GM12878 (cell line): ENCODE results near the gene FIGLA. TPM values are rescaled to one million over a fixed set of nuclear protein-coding genes. Genes with fewer than 3 reads are reported as not detected.

Experiments
- ATAC-seq: fragments of 200-7000 bp; cut with Tn5 transposase; 3 replicates; pipeline ENCODE4 v1.9.1; 2020; ENCODE audit warnings: mild to moderate bottlenecking, moderate library complexity
- BruUV-seq: library from RNA; stranded (reverse); fragments of 400-500 nt; replicated peaks from 2 replicates; lab custom pipeline; 2021; lab: Mats Ljungman, UMichigan
- CTCF ChIA-PET: fragments of 300-600 bp; sonication (Branson Sonifier 250); formaldehyde crosslinking; extraction: SDS; loops from one replicate; lab custom pipeline; 2021; ENCODE audit warnings: inconsistent platforms; lab: Yijun Ruan, JAX
- POLR2A ChIA-PET: fragments of 350-600 bp; formaldehyde crosslinking; extraction: SDS; loops from one replicate; lab custom pipeline; 2021; ENCODE audit warnings: inconsistent platforms; lab: Charles Lee
- RAD21 ChIA-PET: fragments of 300-600 bp; sonication (Branson Sonifier 250); formaldehyde crosslinking; loops from one replicate; lab custom pipeline; 2023; ENCODE audit warnings: antibody characterized with exemption; ENCODE audit not compliant: unreplicated experiment; lab: Charles Lee
- SMC1A ChIA-PET: fragments of 300-600 bp; sonication (Branson Sonifier 250); formaldehyde crosslinking; loops from one replicate; lab custom pipeline; 2023; ENCODE audit not compliant: unreplicated experiment, uncharacterized antibody; lab: Charles Lee
- DNase-seq: peaks from one replicate; pipeline ENCODE4 v3.0.0-alpha.2; 2011; ENCODE audit warnings: low read depth, low spot score
- FAIRE-seq: peaks from 3 replicates; lab custom pipeline; 2011; peaks lifted over from hg19 to GRCh38; lab: Jason Lieb, UNC
- H2AFZ ChIP-seq: 2 replicates; pipeline ENCODE4 v1.6.0; 2011; ENCODE audit warnings: low read depth, low read length, control low read depth; ENCODE audit not compliant: control insufficient read depth
- H3K27ac ChIP-seq: 2 replicates; pipeline ENCODE4 v1.5.1; 2011; ENCODE audit warnings: control low read depth; ENCODE audit not compliant: control insufficient read depth, insufficient read depth
- H3K27me3 ChIP-seq, 2 experiments: replicated peaks in 1 of 2; 2 replicates each; pipeline versions ENCODE4 v1.6.0 to v1.6.1; 2011; ENCODE audit warnings: low read length in 1 of 2; ENCODE audit not compliant: control insufficient read depth in 2 of 2, insufficient read depth in 2 of 2
- H3K36me3 ChIP-seq, 2 experiments: 2 replicates each; pipeline ENCODE4 v1.5.1; 2011; ENCODE audit warnings: low read length in 1 of 2; ENCODE audit not compliant: control insufficient read depth in 2 of 2, insufficient read depth in 2 of 2
- H3K4me1 ChIP-seq: 2 replicates; pipeline ENCODE4 v1.6.1; 2011; ENCODE audit warnings: mild to moderate bottlenecking, low read length, moderate library complexity, mixed read lengths; ENCODE audit not compliant: control insufficient read depth, insufficient read depth
- H3K4me2 ChIP-seq: 2 replicates; pipeline ENCODE4 v1.6.0; 2011; ENCODE audit warnings: control low read depth; ENCODE audit not compliant: control insufficient read depth, insufficient read depth
- H3K4me3 ChIP-seq: fragments of 200-600 bp; sonication (generic); 2 replicates; pipeline ENCODE4 v1.5.1; 2016
- H3K79me2 ChIP-seq: 2 replicates; pipeline ENCODE4 v1.6.0; 2011; ENCODE audit warnings: low read length; ENCODE audit not compliant: control insufficient read depth, insufficient read depth
- H3K9ac ChIP-seq: 2 replicates; pipeline ENCODE4 v1.8.0; 2011; ENCODE audit warnings: low read length, control low read depth, mixed read lengths; ENCODE audit not compliant: control insufficient read depth, insufficient read depth
- H3K9me3 ChIP-seq: replicated peaks from 3 replicates; pipeline ENCODE4 v1.5.1; 2011; ENCODE audit warnings: mild to moderate bottlenecking, low read length; ENCODE audit not compliant: control insufficient read depth, insufficient read depth
- H4K20me1 ChIP-seq: 2 replicates; pipeline ENCODE4 v1.6.0; 2011; ENCODE audit not compliant: control insufficient read depth, insufficient read depth
- GABPA ChIP-seq: IDR thresholded peaks from 2 replicates; pipeline ENCODE4 v1.6.1; 2014; ENCODE audit warnings: antibody characterized with exemption, low read depth, mild to moderate bottlenecking, inconsistent platforms
- NBN ChIP-seq: fragments of 450-650 bp; IDR thresholded peaks from 2 replicates; pipeline ENCODE4 v1.6.1; 2016
- NRF1 ChIP-seq: conservative IDR thresholded peaks from 2 replicates; pipeline ENCODE4 v1.6.1; 2011; ENCODE audit warnings: mild to moderate bottlenecking, low read depth, low read length, improper control_type of control experiment
- PML ChIP-seq: IDR thresholded peaks from 2 replicates; pipeline ENCODE4 v1.6.1; 2012; ENCODE audit warnings: low read length, inconsistent platforms
- POU2F2 ChIP-seq: IDR thresholded peaks from 3 replicates; pipeline ENCODE4 v1.6.1; 2011; ENCODE audit warnings: low read depth, mild to moderate bottlenecking, low read length, borderline replicate concordance
- RELB ChIP-seq: fragments of 450-650 bp; IDR thresholded peaks from 2 replicates; pipeline ENCODE4 v1.6.1; 2017; ENCODE audit warnings: low read depth, mild to moderate bottlenecking, moderate library complexity
- SKIL ChIP-seq: fragments of 450-650 bp; IDR thresholded peaks from 2 replicates; pipeline ENCODE4 v1.6.1; 2017; ENCODE audit warnings: mild to moderate bottlenecking, low read depth, inconsistent platforms; ENCODE audit not compliant: poor library complexity, severe bottlenecking
- SMAD1 ChIP-seq: fragments of 450-650 bp; IDR thresholded peaks from 2 replicates; pipeline ENCODE4 v1.6.1; 2018; ENCODE audit warnings: mild to moderate bottlenecking, low read depth; ENCODE audit not compliant: partially characterized antibody
- SMC3 ChIP-seq: IDR thresholded peaks from 2 replicates; pipeline ENCODE4 v1.6.1; 2011; ENCODE audit warnings: low read length, improper control_type of control experiment, borderline replicate concordance
- USF2 ChIP-seq: IDR thresholded peaks from 2 replicates; pipeline ENCODE4 v1.6.1; 2011; ENCODE audit warnings: low read depth, low read length, improper control_type of control experiment, borderline replicate concordance
- WGBS: methylation state at CpG from one replicate; pipeline ENCODE4 v1.1.6; 2016; ENCODE audit warnings: low lambda C conversion rate; ENCODE audit not compliant: insufficient replicate concordance, insufficient coverage; ENCODE audit errors: missing lambda C conversion rate; 5-methylcytosine and 5-hydroxymethylcytosine counted together
- in situ Hi-C: fragments of 300-500 bp; cut with MboI; formaldehyde crosslinking; loops from 9 replicates; pipeline ENCODE4 v1.14.3; 2018; ENCODE audit warnings: mixed read lengths
- intact Hi-C: fragments of 100-400 bp; cut with micrococcal nuclease; formaldehyde crosslinking; loops from one replicate; pipeline ENCODE4 v1.14.2; 2022; ENCODE audit not compliant: unreplicated experiment
- polyA plus RNA-seq, 11 experiments: library from polyadenylated mRNA; depleted of rRNA in 4 of 11; unstranded in 6 of 11; stranded (reverse) in 5 of 11; fragments of >200 nt; fragmentation: Nextera tagmentation in 4 of 11; fragmentation: Illumina TruSeq in 1 of 11; extraction: Ambion mirVana in 4 of 11; extraction: Trizol in 1 of 11; gene quantifications; 1 replicate in 1 of 11; 2 replicates in 10 of 11; pipeline versions ENCODE4 v1.2.1 to v1.2.3, GENCODE V29; 2011 to 2016; ENCODE audit warnings: inconsistent platforms in 2 of 11, missing spikeins in 2 of 11, low read depth in 1 of 11
- total RNA-seq, 4 experiments: library from RNA; depleted of rRNA in 3 of 4; stranded (reverse); fragments of >200 nt in 3 of 4; fragmentation: Illumina TruSeq in 1 of 4; extraction: Trizol in 1 of 4; gene quantifications; 2 replicates each; pipeline versions ENCODE4 v1.2.1 to v1.2.3, GENCODE V29; 2013 to 2021
- TF ChIP-seq, protein P1 (sequence below): fragments of 450-650 bp; IDR thresholded peaks from 2 replicates; pipeline ENCODE4 v1.6.1; 2017; ENCODE audit warnings: mild to moderate bottlenecking, moderate library complexity
- TF ChIP-seq, protein P2 (sequence below): fragments of 450-650 bp; formaldehyde crosslinking; IDR thresholded peaks from 2 replicates; pipeline ENCODE4 v1.4.0; 2020; ENCODE audit warnings: mild to moderate bottlenecking, moderate library complexity

The FIGLA gene
- total and polyA plus RNA-seq, 10 of the 15 experiments (the other 5 are each of a cell fraction or from before 2014, with no cell fraction given): not detected

- FAIRE-seq (no peak), ATAC-seq (no peak), DNase-seq (no peak)
- Histone ChIP-seq H3K27me3 (peaks cover 2 to 5% of the 10 kb centered on the region in 2 experiments), H3K79me2 (no peaks in the 10 kb centered on the region), H3K9ac (no peak overlapping the region), H2AFZ (no peak overlapping the region), H3K36me3 (no peaks in the 10 kb centered on the region), H4K20me1 (no peaks in the 10 kb centered on the region), H3K4me2 (no peak overlapping the region), H3K9me3 (no peaks in the 10 kb centered on the region), H3K27ac (no peak overlapping the region), H3K4me1 (no peaks in the 10 kb centered on the region), H3K4me3 (no peak overlapping the region)
- intact Hi-C loops (no loop called here), in situ Hi-C loops (no loop called here)
- ChIA-PET POLR2A (no interaction called here), SMC1A (no interaction called here), RAD21 (no interaction called here), CTCF (no interaction called here)
- 70% methylated on average over 2 of the region's 2 CpGs for WGBS
- BruUV-seq: no TSS peak
- no peak for TF ChIP-seq NRF1
- no peak for TF ChIP-seq NBN
- TF ChIP-seq, protein P1, sequence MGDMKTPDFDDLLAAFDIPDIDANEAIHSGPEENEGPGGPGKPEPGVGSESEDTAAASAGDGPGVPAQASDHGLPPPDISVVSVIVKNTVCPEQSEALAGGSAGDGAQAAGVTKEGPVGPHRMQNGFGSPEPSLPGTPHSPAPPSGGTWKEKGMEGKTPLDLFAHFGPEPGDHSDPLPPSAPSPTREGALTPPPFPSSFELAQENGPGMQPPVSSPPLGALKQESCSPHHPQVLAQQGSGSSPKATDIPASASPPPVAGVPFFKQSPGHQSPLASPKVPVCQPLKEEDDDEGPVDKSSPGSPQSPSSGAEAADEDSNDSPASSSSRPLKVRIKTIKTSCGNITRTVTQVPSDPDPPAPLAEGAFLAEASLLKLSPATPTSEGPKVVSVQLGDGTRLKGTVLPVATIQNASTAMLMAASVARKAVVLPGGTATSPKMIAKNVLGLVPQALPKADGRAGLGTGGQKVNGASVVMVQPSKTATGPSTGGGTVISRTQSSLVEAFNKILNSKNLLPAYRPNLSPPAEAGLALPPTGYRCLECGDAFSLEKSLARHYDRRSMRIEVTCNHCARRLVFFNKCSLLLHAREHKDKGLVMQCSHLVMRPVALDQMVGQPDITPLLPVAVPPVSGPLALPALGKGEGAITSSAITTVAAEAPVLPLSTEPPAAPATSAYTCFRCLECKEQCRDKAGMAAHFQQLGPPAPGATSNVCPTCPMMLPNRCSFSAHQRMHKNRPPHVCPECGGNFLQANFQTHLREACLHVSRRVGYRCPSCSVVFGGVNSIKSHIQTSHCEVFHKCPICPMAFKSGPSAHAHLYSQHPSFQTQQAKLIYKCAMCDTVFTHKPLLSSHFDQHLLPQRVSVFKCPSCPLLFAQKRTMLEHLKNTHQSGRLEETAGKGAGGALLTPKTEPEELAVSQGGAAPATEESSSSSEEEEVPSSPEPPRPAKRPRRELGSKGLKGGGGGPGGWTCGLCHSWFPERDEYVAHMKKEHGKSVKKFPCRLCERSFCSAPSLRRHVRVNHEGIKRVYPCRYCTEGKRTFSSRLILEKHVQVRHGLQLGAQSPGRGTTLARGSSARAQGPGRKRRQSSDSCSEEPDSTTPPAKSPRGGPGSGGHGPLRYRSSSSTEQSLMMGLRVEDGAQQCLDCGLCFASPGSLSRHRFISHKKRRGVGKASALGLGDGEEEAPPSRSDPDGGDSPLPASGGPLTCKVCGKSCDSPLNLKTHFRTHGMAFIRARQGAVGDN: no peak
- no peak for TF ChIP-seq USF2
- no peak for TF ChIP-seq SMAD1
- no peak for TF ChIP-seq PML
- no peak for TF ChIP-seq RELB
- no peak for TF ChIP-seq SMC3
- TF ChIP-seq, protein P2, sequence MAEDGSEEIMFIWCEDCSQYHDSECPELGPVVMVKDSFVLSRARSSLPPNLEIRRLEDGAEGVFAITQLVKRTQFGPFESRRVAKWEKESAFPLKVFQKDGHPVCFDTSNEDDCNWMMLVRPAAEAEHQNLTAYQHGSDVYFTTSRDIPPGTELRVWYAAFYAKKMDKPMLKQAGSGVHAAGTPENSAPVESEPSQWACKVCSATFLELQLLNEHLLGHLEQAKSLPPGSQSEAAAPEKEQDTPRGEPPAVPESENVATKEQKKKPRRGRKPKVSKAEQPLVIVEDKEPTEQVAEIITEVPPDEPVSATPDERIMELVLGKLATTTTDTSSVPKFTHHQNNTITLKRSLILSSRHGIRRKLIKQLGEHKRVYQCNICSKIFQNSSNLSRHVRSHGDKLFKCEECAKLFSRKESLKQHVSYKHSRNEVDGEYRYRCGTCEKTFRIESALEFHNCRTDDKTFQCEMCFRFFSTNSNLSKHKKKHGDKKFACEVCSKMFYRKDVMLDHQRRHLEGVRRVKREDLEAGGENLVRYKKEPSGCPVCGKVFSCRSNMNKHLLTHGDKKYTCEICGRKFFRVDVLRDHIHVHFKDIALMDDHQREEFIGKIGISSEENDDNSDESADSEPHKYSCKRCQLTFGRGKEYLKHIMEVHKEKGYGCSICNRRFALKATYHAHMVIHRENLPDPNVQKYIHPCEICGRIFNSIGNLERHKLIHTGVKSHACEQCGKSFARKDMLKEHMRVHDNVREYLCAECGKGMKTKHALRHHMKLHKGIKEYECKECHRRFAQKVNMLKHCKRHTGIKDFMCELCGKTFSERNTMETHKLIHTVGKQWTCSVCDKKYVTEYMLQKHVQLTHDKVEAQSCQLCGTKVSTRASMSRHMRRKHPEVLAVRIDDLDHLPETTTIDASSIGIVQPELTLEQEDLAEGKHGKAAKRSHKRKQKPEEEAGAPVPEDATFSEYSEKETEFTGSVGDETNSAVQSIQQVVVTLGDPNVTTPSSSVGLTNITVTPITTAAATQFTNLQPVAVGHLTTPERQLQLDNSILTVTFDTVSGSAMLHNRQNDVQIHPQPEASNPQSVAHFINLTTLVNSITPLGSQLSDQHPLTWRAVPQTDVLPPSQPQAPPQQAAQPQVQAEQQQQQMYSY (CRISPR knock-in tag): no peak
- TF ChIP-seq GABPA: no peak
- no peak for TF ChIP-seq POU2F2
- TF ChIP-seq SKIL: no peak
These were observed 41.9 kb upstream of the FIGLA start for GRCh38 chr2:70832386-70832785.
